ENCODE results near the gene NUDT14. TPM values are rescaled to one million over a fixed set of nuclear protein-coding genes. Genes with fewer than 3 reads are reported as not detected.

Gene NUDT14
- total RNA-seq, 1 experiment from 2014 or later, result 50.8 TPM

DNA sequence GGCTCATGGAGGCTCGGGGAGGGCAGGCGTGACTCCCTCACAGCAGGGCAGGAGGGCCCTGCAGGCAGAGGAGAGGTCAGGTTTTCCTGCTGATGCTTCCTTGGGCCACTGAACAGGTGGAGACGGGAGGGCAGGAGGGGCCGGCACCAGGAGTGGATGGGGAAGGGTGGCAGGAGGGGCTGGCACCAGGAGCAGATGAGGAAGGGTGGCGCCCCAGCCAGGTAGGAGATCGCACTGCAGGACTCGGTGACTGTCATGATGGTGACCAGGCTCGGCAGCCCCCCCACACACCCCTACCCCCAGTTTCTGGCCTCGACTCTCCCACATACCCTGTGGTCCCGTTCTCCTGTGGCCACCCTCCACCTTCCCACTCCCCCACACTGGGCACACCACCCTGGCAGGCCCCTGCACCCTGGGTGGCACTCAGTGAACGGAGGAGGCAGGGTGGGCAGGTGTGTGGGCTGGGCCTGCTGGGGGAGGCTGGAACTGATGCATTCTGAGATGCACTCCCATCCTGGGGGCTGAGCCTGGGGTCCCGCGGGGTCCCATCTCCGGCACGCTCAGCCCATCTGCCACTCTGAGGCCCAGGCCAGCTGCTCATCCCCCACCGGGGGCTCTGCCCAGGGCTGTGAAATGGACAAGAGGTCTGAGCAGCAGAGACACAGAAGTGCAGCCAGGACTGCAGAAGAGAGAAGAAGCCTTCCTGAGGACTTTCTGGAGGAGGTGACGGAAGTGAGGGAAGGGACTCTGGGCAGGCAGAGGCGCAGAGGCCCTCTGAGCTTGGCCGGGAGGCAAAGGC is 2.8 kb downstream of the NUDT14 start:
- H2AFZ ChIP-seq (ENCODE audit: low read length), result no peak overlapping the region
- no peaks in the 10 kb centered on the region for H3K9me2 ChIP-seq (replicated peaks; ENCODE audit: low read length)
- H3K79me2 ChIP-seq (ENCODE audit: low read length), result no peaks in the 10 kb centered on the region
- ChIA-PET POLR2A (ENCODE audit: unreplicated experiment) (no interaction called here), CTCF (no interaction called here)
- H3K36me3 ChIP-seq (ENCODE audit: low read depth, low read length), result no peaks in the 10 kb centered on the region
- H3F3A ChIP-seq (ENCODE audit: low read length, unreplicated experiment), result no peaks in the 10 kb centered on the region
- no peak overlapping the region for H3K9ac ChIP-seq (ENCODE audit: low read length)
- no peaks in the 10 kb centered on the region for H3K27me3 ChIP-seq (ENCODE audit: low read length)
- no peak overlapping the region for H3K4me3 ChIP-seq (ENCODE audit: low read length)
- no TSS peak for BruUV-seq (replicated peaks)
- TF ChIP-seq, protein P1, sequence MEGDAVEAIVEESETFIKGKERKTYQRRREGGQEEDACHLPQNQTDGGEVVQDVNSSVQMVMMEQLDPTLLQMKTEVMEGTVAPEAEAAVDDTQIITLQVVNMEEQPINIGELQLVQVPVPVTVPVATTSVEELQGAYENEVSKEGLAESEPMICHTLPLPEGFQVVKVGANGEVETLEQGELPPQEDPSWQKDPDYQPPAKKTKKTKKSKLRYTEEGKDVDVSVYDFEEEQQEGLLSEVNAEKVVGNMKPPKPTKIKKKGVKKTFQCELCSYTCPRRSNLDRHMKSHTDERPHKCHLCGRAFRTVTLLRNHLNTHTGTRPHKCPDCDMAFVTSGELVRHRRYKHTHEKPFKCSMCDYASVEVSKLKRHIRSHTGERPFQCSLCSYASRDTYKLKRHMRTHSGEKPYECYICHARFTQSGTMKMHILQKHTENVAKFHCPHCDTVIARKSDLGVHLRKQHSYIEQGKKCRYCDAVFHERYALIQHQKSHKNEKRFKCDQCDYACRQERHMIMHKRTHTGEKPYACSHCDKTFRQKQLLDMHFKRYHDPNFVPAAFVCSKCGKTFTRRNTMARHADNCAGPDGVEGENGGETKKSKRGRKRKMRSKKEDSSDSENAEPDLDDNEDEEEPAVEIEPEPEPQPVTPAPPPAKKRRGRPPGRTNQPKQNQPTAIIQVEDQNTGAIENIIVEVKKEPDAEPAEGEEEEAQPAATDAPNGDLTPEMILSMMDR (conservative IDR thresholded peaks at IDR 0.05; ENCODE audit: low read depth, low read length), result no peak; the same call in 1 of the 2 replicates
- TF ChIP-seq EZH2 (IDR thresholded peaks at IDR 0.05; ENCODE audit: low read length, unreplicated experiment) (no peak), EZH2phosphoT487 (IDR thresholded peaks at IDR 0.05; ENCODE audit: borderline replicate concordance, low read length) (no peak)
- no peaks in the 10 kb centered on the region for H3K9me3 ChIP-seq (ENCODE audit: low read length)
- DNase-seq (no peak), ATAC-seq (no peak)
- no peaks in the 10 kb centered on the region for H4K20me1 ChIP-seq (ENCODE audit: low read length)
- no peak overlapping the region for H3K27ac ChIP-seq (ENCODE audit: low read length)
- H3K4me2 ChIP-seq (ENCODE audit: low read length), result no peak overlapping the region
- intact Hi-C loops (cut with micrococcal nuclease), result no loop called here
- 0 out of 2 replicates have a peak, but pooled peaks cover 8% of the 10 kb centered on the region for H3K4me1 ChIP-seq (ENCODE audit: insufficient read depth, low read length)

DNA sequence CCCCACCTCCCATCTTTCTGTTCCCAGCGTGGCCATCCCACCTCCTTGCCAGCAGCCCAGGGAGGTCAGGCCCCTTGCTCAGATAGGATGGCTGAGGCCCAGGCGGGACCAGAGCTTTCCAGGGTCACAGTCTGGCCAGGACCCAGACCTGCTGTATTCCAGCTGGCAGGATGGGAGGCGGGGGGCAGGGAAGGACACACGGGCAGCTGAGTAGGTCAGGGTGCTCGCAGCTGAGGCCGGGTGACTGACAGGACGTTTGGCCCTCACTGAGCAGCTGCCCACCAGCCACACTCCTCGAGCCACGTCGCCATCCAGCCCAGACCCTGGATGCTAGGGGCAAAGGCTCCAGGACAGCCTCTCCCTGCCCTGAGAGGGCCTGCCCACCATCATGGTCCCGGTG is 4.0 kb downstream of the NUDT14 start:
- DNase-seq, result no peak
- ChIA-PET CTCF (no interaction called here), POLR2A (ENCODE audit: unreplicated experiment) (no interaction called here)
- H4K20me1 ChIP-seq (ENCODE audit: low read length), result no peaks in the 10 kb centered on the region
- no peak overlapping the region for H2AFZ ChIP-seq (ENCODE audit: low read length)
- H3K9me2 ChIP-seq (replicated peaks; ENCODE audit: low read length), result no peaks in the 10 kb centered on the region
- intact Hi-C loops (cut with micrococcal nuclease), result no loop called here
- no peaks in the 10 kb centered on the region for H3K36me3 ChIP-seq (ENCODE audit: low read depth, low read length)
- H3K9me3 ChIP-seq (ENCODE audit: low read length), result no peaks in the 10 kb centered on the region
- H3K79me2 ChIP-seq (ENCODE audit: low read length), result no peaks in the 10 kb centered on the region
- H3K27me3 ChIP-seq (ENCODE audit: low read length), result no peaks in the 10 kb centered on the region
- H3K4me1 ChIP-seq (ENCODE audit: insufficient read depth, low read length), result 0 out of 2 replicates have a peak, but pooled peaks cover 8% of the 10 kb centered on the region
- no TSS peak for BruUV-seq (replicated peaks)
- TF ChIP-seq, protein P1 (conservative IDR thresholded peaks at IDR 0.05; ENCODE audit: low read depth, low read length), result no peak
- no peak for TF ChIP-seq EZH2phosphoT487 (IDR thresholded peaks at IDR 0.05; ENCODE audit: borderline replicate concordance, low read length)
- no peak for TF ChIP-seq EZH2 (IDR thresholded peaks at IDR 0.05; ENCODE audit: low read length, unreplicated experiment)
- no peak overlapping the region for H3K4me3 ChIP-seq (ENCODE audit: low read length)
- no peak overlapping the region for H3K4me2 ChIP-seq (ENCODE audit: low read length)
- no peaks in the 10 kb centered on the region for H3F3A ChIP-seq (ENCODE audit: low read length, unreplicated experiment)
- no peak overlapping the region for H3K27ac ChIP-seq (ENCODE audit: low read length)
- H3K9ac ChIP-seq (ENCODE audit: low read length), result no peak overlapping the region
- ATAC-seq, result no peak

DNA sequence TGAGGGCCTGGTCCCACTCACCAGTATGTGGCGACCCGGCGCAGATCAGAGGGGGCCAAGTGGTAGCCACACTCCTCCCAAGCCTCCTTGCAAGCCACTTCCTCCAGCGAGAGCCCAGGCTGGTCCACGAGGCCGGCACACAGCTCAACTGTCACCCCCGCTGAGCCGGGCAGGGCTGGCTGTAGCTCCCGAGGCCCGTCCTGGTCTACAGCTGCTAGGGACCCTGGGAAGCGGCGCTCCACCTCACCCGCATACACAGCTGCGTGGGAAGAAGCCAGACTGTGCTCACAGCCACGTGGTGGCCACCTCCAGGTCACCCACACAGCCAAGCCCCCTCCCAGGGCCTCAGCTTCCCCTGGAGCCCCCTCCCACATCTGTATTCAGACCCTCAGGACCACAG is 4.6 kb downstream of the NUDT14 start:
- no peak overlapping the region for H3K4me3 ChIP-seq (ENCODE audit: low read length)
- H2AFZ ChIP-seq (ENCODE audit: low read length), result no peak overlapping the region
- no peak for TF ChIP-seq EZH2 (IDR thresholded peaks at IDR 0.05; ENCODE audit: low read length, unreplicated experiment)
- TF ChIP-seq, protein P1 (conservative IDR thresholded peaks at IDR 0.05; ENCODE audit: low read depth, low read length), result no peak
- no peak for TF ChIP-seq EZH2phosphoT487 (IDR thresholded peaks at IDR 0.05; ENCODE audit: borderline replicate concordance, low read length)
- no peaks in the 10 kb centered on the region for H3K79me2 ChIP-seq (ENCODE audit: low read length)
- ATAC-seq, result no peak
- ChIA-PET POLR2A (ENCODE audit: unreplicated experiment) (no interaction called here), CTCF (no interaction called here)
- no peaks in the 10 kb centered on the region for H4K20me1 ChIP-seq (ENCODE audit: low read length)
- H3K27ac ChIP-seq (ENCODE audit: low read length), result no peak overlapping the region
- H3K9me2 ChIP-seq (replicated peaks; ENCODE audit: low read length), result no peaks in the 10 kb centered on the region
- H3K9ac ChIP-seq (ENCODE audit: low read length), result no peak overlapping the region
- H3F3A ChIP-seq (ENCODE audit: low read length, unreplicated experiment), result no peaks in the 10 kb centered on the region
- intact Hi-C loops (cut with micrococcal nuclease), result no loop called here
- 0 out of 2 replicates have a peak, but pooled peaks cover 8% of the 10 kb centered on the region for H3K4me1 ChIP-seq (ENCODE audit: insufficient read depth, low read length)
- no peaks in the 10 kb centered on the region for H3K27me3 ChIP-seq (ENCODE audit: low read length)
- H3K4me2 ChIP-seq (ENCODE audit: low read length), result no peak overlapping the region
- H3K36me3 ChIP-seq (ENCODE audit: low read depth, low read length), result no peaks in the 10 kb centered on the region
- no TSS peak for BruUV-seq (replicated peaks)
- DNase-seq, result no peak
- no peaks in the 10 kb centered on the region for H3K9me3 ChIP-seq (ENCODE audit: low read length)

All from PC-3 (cell line).